Measurements from ENCODE around the gene PAX2.

DNA sequence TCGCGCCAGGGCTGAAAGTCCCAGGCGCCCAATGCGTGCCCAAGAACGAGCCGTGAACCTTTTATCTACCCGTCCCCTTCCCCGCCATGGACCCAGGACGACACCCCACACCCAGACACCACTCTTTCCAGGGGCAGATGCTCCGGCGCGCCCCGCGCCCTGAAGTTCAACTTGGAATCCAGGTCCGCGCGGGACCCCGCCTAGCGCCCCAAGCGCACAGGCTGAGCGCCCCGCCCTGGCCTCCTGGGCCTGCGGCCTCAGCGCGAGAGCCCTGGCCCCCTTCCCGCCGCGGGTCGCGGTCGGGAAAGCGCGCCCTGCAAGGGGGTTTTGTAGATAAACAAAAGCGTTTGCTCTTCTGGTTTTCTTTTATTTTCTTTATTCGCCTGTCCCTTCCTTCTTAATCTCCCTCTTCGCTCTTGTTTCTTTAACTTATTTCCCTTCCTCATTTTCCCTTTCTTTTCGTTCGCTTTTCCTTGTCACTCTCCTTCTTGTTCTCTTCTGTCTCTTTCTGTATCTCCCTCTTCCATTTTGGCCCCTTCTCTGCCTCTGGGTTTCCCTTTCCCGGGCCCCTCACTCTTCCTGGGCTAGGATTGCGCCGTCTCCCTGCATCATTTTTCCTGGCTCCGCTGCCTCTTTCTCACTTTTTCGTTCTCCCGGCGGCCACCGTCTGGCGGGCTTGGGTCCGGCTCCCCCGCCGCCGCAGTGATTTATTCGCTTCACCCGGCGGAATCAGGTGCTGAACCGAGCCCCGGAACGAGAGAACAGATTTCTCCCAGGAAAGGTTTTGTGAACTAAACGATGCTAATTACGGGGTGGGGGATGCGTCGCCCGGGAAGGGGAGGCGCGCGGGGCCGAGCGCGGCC lies 15.3 kb upstream of the PAX2 start:
- TF ChIP-seq, protein P1, sequence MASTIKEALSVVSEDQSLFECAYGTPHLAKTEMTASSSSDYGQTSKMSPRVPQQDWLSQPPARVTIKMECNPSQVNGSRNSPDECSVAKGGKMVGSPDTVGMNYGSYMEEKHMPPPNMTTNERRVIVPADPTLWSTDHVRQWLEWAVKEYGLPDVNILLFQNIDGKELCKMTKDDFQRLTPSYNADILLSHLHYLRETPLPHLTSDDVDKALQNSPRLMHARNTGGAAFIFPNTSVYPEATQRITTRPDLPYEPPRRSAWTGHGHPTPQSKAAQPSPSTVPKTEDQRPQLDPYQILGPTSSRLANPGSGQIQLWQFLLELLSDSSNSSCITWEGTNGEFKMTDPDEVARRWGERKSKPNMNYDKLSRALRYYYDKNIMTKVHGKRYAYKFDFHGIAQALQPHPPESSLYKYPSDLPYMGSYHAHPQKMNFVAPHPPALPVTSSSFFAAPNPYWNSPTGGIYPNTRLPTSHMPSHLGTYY (CRISPR knock-in tag; IDR thresholded peaks at IDR 0.05), result no peak
- TF ChIP-seq, protein P2, sequence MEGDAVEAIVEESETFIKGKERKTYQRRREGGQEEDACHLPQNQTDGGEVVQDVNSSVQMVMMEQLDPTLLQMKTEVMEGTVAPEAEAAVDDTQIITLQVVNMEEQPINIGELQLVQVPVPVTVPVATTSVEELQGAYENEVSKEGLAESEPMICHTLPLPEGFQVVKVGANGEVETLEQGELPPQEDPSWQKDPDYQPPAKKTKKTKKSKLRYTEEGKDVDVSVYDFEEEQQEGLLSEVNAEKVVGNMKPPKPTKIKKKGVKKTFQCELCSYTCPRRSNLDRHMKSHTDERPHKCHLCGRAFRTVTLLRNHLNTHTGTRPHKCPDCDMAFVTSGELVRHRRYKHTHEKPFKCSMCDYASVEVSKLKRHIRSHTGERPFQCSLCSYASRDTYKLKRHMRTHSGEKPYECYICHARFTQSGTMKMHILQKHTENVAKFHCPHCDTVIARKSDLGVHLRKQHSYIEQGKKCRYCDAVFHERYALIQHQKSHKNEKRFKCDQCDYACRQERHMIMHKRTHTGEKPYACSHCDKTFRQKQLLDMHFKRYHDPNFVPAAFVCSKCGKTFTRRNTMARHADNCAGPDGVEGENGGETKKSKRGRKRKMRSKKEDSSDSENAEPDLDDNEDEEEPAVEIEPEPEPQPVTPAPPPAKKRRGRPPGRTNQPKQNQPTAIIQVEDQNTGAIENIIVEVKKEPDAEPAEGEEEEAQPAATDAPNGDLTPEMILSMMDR (IDR thresholded peaks at IDR 0.05), result no peak
- TF ChIP-seq TEAD1 (CRISPR knock-in tag; IDR thresholded peaks at IDR 0.05) (no peak), ZNF317 (CRISPR knock-in tag; IDR thresholded peaks at IDR 0.05; ENCODE audit: borderline replicate concordance, low read depth) (no peak), NR2C2 (CRISPR knock-in tag; IDR thresholded peaks at IDR 0.05) (no peak), ESRRA (CRISPR knock-in tag; IDR thresholded peaks at IDR 0.05; ENCODE audit: borderline replicate concordance) (no peak)
- TF ChIP-seq, protein P3, sequence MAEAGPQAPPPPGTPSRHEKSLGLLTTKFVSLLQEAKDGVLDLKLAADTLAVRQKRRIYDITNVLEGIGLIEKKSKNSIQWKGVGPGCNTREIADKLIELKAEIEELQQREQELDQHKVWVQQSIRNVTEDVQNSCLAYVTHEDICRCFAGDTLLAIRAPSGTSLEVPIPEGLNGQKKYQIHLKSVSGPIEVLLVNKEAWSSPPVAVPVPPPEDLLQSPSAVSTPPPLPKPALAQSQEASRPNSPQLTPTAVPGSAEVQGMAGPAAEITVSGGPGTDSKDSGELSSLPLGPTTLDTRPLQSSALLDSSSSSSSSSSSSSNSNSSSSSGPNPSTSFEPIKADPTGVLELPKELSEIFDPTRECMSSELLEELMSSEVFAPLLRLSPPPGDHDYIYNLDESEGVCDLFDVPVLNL (CRISPR knock-in tag; IDR thresholded peaks at IDR 0.05; ENCODE audit: borderline replicate concordance, low read depth), result no peak
- TF ChIP-seq, protein P4, sequence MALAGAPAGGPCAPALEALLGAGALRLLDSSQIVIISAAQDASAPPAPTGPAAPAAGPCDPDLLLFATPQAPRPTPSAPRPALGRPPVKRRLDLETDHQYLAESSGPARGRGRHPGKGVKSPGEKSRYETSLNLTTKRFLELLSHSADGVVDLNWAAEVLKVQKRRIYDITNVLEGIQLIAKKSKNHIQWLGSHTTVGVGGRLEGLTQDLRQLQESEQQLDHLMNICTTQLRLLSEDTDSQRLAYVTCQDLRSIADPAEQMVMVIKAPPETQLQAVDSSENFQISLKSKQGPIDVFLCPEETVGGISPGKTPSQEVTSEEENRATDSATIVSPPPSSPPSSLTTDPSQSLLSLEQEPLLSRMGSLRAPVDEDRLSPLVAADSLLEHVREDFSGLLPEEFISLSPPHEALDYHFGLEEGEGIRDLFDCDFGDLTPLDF (CRISPR knock-in tag; IDR thresholded peaks at IDR 0.05), result no peak
- TF ChIP-seq, protein P5, sequence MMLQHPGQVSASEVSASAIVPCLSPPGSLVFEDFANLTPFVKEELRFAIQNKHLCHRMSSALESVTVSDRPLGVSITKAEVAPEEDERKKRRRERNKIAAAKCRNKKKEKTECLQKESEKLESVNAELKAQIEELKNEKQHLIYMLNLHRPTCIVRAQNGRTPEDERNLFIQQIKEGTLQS (CRISPR knock-in tag; conservative IDR thresholded peaks at IDR 0.05), result no peak

Measured in WTC11 (cell line).